GM10266 (cell line): Measurements from ENCODE around the gene CRB1.
"Not testable (repeated sequence)": the region's sequence is repeated elsewhere in the genome, so short reads cannot be mapped to it uniquely, and the experiment has no call there.

Source experiments
- DNase-seq: peaks from one replicate; pipeline ENCODE4 v3.0.0; 2012; ENCODE audit errors: extremely low spot score
- TF ChIP-seq, protein P1 (sequence below): IDR thresholded peaks from 2 replicates; pipeline ENCODE4 v1.5.1; 2012; ENCODE audit warnings: mild to moderate bottlenecking, low read depth; ENCODE audit not compliant: control insufficient read depth, insufficient read depth; ENCODE audit errors: missing control alignments

Gene CRB1

DNA sequence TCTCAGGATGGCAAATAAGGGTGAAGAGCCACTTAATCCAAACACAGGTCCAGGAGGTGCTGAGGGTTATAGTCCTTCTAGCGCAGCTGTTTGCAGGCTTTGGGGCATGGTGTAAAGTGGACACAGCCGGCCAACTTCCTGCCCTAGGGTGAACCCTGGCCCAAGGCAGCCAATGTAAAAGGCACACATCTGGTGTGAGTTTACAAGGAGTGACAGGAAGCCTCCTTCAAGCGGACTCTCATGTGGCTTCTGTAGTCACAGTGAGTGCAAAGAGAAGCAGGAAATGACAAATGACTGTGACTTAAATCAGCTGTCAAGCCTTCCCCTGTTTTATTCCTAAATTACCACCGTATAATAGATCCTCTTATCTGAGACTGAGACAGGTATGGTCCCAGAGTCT lies 213.0 kb downstream of the CRB1 start:
- no peak for DNase-seq
- TF ChIP-seq, protein P1, sequence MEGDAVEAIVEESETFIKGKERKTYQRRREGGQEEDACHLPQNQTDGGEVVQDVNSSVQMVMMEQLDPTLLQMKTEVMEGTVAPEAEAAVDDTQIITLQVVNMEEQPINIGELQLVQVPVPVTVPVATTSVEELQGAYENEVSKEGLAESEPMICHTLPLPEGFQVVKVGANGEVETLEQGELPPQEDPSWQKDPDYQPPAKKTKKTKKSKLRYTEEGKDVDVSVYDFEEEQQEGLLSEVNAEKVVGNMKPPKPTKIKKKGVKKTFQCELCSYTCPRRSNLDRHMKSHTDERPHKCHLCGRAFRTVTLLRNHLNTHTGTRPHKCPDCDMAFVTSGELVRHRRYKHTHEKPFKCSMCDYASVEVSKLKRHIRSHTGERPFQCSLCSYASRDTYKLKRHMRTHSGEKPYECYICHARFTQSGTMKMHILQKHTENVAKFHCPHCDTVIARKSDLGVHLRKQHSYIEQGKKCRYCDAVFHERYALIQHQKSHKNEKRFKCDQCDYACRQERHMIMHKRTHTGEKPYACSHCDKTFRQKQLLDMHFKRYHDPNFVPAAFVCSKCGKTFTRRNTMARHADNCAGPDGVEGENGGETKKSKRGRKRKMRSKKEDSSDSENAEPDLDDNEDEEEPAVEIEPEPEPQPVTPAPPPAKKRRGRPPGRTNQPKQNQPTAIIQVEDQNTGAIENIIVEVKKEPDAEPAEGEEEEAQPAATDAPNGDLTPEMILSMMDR: no peak

DNA sequence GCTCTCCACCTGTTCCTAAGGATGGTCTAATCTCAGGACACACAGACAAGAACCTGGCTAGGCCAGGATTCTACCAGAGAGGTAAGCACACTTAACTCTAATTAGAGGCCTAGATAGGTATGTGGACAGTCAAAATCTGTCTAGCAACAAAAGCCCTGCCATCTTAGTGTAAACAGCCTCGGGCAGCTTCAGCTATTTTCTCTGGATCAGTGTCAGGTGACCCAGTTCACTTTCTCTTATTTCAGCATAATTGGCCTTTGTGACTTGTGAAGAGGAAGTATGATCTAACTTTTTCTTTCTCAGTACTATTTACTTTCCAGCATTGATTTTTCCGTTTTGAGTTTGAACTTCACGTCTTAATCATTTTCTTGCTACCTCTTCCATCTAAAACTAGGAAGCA lies 217.7 kb downstream of the CRB1 start:
- no peak for DNase-seq
- TF ChIP-seq, protein P1: no peak

DNA sequence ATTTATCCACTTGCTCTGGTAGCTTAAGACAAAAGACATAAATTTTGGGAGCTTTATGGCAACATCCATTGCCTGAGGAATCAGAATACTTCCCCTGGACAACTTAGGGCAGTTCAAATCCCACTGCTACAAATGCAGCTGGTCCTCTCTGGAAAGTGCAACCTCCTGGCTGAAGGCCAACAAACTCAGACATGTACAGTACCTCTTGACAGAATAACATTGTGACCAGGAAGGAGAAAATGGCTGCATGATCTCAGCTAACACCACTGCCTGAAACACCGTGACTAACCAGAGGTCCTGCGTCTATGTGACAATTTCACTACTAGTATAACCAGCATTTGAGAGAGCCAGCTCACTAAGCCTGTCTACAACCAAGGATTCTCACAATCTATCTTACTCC lies 218.9 kb downstream of the CRB1 start:
- TF ChIP-seq, protein P1: no peak
- DNase-seq: no peak

DNA sequence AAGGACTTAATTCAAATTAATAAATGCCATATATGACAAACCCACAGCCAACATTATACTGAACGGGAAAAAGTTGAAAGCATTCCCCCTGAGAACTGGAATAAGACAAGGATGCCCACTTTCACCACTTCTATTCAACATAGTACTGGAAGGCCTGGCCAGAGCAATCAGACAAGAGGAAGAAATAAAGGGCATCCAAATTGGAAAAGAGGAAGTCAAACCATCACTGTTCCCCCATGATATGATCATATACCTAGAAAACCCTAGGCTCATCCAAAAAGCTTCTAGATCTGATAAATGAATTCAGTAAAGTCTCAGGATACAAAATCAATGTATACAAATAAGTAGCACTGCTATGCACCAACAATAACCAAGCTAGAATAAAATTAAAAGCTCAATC lies 223.5 kb downstream of the CRB1 start:
- not testable (repeated sequence) for DNase-seq

- TF ChIP-seq, protein P1: no peak
- no peak for DNase-seq
Measured at GRCh38 chr1:197496722-197497121, 228.7 kb downstream of the CRB1 start.

DNA sequence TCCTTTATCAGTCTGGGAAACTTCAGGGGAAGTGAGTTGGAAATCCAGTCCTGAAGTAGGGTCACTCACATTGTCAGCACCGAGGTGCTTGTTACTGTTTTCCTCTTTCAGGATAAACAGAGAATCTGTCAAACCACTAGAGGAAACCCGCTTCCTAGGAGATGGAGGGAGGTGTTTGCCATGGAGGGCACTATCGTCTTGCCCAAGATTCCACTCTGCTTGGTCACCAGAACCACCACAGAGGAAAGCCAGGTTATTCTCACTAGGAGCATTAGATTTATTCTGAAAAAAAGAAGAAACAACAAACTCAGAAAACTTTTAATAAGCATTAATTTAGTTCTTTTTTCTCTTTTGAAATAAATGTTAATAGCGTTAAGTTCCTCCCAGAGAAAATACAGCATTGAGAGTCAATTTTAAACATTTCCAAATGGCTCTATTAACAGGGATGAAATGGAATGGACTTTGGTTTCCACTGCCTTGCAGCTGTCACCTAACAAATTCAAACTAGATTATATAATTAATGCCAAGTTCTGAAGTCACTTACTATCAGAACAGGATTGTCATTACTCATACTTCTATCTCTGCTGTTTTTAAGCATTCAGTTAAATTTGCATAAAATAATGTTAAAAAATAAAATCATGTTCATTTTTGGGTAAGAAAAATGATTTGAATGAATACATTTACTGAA lies 242.8 kb downstream of the CRB1 start:
- DNase-seq: no peak
- TF ChIP-seq, protein P1: no peak

DNA sequence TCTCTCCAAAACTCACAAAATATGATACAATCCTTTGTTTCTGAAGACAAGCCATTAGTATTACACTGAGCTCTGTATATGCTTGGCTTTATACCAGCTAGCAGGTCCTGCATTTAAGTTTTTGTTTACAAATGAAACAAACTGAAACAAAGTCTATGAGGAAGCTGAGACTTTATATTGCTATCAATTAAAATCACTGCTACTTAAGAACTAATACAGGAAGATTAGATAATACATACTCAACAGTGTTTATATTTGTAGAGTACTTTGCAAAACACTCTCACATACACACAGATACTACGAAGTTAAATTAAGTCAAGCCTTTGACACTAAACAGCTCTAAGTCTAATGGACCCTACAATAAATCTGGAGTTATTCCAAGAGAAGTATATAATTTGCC lies 247.4 kb downstream of the CRB1 start:
- DNase-seq: no peak
- TF ChIP-seq, protein P1: no peak
